VCaP (cell line): Measurements from ENCODE around the gene SHROOM3.

Experiments
- H3K27ac ChIP-seq: fragments of 450-650 bp; 2 replicates; pipeline ENCODE4 v1.5.1; 2017
- CTCF ChIP-seq: fragments of 450-650 bp; conservative IDR thresholded peaks from 2 replicates; pipeline ENCODE4 v1.5.1; 2017; ENCODE audit warnings: mild to moderate bottlenecking, moderate library complexity

Gene SHROOM3

GRCh38 chr4:76514087-76514486 is 79.1 kb downstream of the SHROOM3 start:
- H3K27ac ChIP-seq: peak overlapping the region; percentile 21; the same call in 1 of the 2 replicates
- no peak for TF ChIP-seq CTCF

- TF ChIP-seq CTCF: no peak
- no peak overlapping the region for H3K27ac ChIP-seq
Observed at GRCh38 chr4:76515975-76516843, 81.2 kb downstream of the SHROOM3 start.

GRCh38 chr4:76518241-76518640 is 83.2 kb downstream of the SHROOM3 start:
- H3K27ac ChIP-seq: peak overlapping the region; percentile 58
- no peak for TF ChIP-seq CTCF

- H3K27ac ChIP-seq: no peak overlapping the region
- no peak for TF ChIP-seq CTCF
Observed at GRCh38 chr4:76523593-76523992, 88.6 kb downstream of the SHROOM3 start.

GRCh38 chr4:76525751-76526150 is 90.7 kb downstream of the SHROOM3 start:
- H3K27ac ChIP-seq: peak overlapping the region; percentile 86
- no peak for TF ChIP-seq CTCF

- peak overlapping the region; percentile 86 for H3K27ac ChIP-seq
- no peak for TF ChIP-seq CTCF
Observed at GRCh38 chr4:76526585-76526990, 91.6 kb downstream of the SHROOM3 start.

- peak overlapping the region; percentile 86; the same call in 1 of the 2 replicates for H3K27ac ChIP-seq
- no peak for TF ChIP-seq CTCF
Observed at GRCh38 chr4:76527666-76528065, 92.6 kb downstream of the SHROOM3 start.
